COLO829 (cell line): Measurements from ENCODE around the gene WEE1.
"Not testable (repeated sequence)": the region's sequence is repeated elsewhere in the genome, so short reads cannot be mapped to it uniquely, and the experiment has no call there.

Experiments
- DNase-seq: peaks from one replicate; pipeline ENCODE4 v3.0.0; 2012; ENCODE audit warnings: low spot score

The WEE1 gene

GRCh38 chr11:9623053-9623452 lies 49.6 kb downstream of the WEE1 start:
- DNase-seq = not testable (repeated sequence)

DNA sequence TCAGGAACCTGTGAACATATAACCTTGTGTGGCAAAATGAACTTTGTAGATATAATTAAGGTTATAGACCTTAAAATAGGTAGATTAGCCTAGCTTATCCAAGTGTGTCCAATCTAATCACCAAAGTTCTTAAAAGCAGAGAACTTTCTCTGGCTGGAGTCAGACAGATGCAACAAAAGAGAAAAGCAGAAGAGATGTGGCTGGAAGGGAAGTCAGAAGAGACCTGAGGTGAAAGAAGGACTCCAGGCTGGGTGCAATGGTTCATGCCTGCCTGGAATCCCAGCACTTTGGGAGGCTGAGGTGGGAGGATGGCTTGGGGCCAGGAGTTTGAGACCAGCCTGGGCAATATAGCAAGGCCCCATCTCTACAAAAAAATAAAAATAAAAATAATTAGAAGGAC lies 51.0 kb downstream of the WEE1 start:
- DNase-seq = no peak

DNA sequence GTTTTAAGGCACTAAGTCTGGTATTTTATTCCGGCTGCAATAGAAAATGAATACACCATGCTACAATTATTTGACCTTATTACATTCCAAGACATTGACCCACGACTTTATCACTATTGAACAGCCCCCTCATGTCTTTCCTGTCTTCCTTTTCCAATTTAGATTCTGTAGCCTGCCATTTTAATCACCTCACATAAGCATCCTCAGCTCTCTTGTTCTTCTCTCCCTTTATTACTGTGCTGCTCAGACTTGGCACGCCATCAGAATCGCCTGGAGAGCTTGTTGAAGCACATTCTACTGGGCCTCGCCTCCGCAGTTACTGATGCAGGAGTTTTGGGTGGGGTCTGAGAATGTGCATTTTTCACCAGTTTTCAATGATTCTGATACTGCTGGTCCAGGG lies 51.7 kb downstream of the WEE1 start:
- no peak for DNase-seq

DNA sequence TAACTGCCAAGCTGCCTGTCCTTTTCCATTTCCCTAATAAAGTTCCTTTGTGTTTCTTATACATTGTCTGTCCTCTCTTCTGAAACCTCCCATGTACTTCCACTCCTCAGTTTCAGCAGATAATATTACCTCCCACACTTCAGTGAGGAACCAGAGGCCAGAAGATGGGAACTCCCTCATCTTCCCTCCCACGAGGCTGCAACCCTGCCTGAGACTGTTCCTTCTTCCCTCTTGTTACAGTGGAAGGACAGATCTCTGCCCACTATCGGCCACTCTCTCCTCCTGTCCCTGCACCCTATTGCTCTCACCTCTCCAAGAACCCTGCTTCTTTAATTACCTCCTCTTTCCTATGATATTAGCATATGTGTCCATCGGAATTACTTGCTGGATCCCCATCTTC lies 52.3 kb downstream of the WEE1 start:
- DNase-seq = no peak

GRCh38 chr11:9626496-9627394 lies 53.3 kb downstream of the WEE1 start:
- DNase-seq = no peak

DNA sequence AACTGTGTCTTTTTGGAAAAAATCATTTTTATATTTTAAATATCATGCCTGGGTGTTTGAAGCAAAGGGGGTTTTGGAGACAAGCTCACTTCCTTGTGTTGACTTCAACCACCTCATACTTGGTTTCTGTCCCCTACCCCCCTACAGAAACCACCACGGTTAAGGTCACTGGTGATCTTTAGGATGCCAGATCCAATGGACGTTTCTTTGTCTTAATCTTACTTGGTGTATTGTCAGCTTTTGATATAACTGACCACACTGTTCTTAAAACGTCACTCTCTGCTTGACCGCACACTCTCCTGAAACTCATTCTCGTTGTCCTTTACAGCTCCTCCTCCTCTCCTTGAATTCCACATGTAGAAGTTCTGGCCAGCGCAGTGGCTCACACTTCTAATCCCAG lies 55.6 kb downstream of the WEE1 start:
- DNase-seq = no peak

- no peak for DNase-seq
Measured at GRCh38 chr11:9633679-9634078, 60.2 kb downstream of the WEE1 start.

DNA sequence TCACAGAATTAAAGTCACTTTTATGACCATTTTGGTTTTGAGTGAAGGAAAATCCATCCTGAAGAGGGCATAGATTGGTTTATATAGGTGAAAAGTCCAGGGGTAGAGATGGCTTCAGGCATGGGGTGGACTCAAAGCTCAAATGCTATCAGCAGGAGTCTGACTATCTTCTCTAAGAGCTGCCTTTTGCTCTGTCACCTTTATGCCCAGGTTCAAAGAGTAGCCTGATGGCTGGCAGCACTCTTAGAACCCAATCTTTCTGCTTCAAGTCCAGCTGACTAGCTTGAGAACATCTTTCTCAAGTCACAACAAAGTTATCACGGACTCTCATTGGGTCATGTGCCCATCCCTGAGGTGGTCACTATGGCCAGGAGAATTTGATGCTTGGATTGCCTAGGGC lies 63.2 kb downstream of the WEE1 start:
- no peak for DNase-seq

DNA sequence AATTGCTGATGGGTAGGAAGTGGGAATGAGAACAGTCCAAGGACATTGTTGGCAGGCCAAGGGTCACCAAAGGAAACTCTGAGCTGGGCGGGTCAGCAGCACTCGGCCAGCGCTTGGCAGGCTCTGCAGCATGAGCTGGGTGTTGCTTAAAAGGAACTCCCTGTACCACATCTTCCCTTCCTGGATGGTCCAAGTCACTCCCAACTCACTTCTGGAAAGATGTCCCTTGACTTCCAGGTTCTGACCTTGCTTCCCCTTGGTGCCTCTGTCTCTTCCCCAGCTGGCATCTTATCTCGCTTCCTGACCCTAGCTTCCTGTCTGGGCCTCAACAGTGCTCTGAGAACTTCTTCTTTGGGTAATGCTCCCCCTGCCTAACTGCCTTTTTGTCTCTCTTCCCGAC lies 65.6 kb downstream of the WEE1 start:
- no peak for DNase-seq
